HG03469 (cell line): ENCODE measurements around the gene SIRT3.

Experiments used
- ATAC-seq: cut with Tn5 transposase; IDR thresholded peaks from one replicate; pipeline ENCODE4 v1.9.1; 2021; ENCODE audit warnings: mild to moderate bottlenecking, moderate library complexity, moderate number of reproducible peaks; ENCODE audit not compliant: unreplicated experiment

The SIRT3 gene

GRCh38 chr11:217704-218103 is 18.4 kb downstream of the SIRT3 start:
- no peak for ATAC-seq

GRCh38 chr11:216081-216974 is 19.8 kb downstream of the SIRT3 start:
- no peak for ATAC-seq

GRCh38 chr11:215581-216037 is 20.5 kb downstream of the SIRT3 start:
- no peak for ATAC-seq

GRCh38 chr11:214083-214482 is 22.1 kb downstream of the SIRT3 start:
- no peak for ATAC-seq

- no peak for ATAC-seq
Measured at GRCh38 chr11:213111-213510, 23.0 kb downstream of the SIRT3 start.

GRCh38 chr11:212150-213100 is 23.7 kb downstream of the SIRT3 start:
- no peak for ATAC-seq

- ATAC-seq, result no peak
Measured at GRCh38 chr11:211741-212140, 24.4 kb downstream of the SIRT3 start.

- ATAC-seq, result no peak
Measured at GRCh38 chr11:211295-211694, 24.8 kb downstream of the SIRT3 start.

GRCh38 chr11:210803-211180 is 25.4 kb downstream of the SIRT3 start:
- no peak for ATAC-seq

GRCh38 chr11:210122-210802 is 25.9 kb downstream of the SIRT3 start:
- ATAC-seq, result no peak

- ATAC-seq, result no peak
Measured at GRCh38 chr11:209275-210121, 26.6 kb downstream of the SIRT3 start.

- ATAC-seq, result no peak
Measured at GRCh38 chr11:208917-209260, 27.3 kb downstream of the SIRT3 start.

GRCh38 chr11:208181-208916 is 27.8 kb downstream of the SIRT3 start:
- no peak for ATAC-seq

GRCh38 chr11:207863-208180 is 28.3 kb downstream of the SIRT3 start:
- ATAC-seq, result no peak

GRCh38 chr11:207208-207862 is 28.8 kb downstream of the SIRT3 start, which contains the start of the genes BET1L and RIC8A:
Gene BET1L (minus strand): TSS chr11:207399. CDS start chr11:207321, 78 bp downstream.
Gene RIC8A (plus strand): TSS chr11:207708. CDS start chr11:208855, 1,147 bp downstream.
- peak; percentile 55 for ATAC-seq

- no peak for ATAC-seq
Measured at GRCh38 chr11:206526-207207, 29.5 kb downstream of the SIRT3 start.

- no peak for ATAC-seq
Measured at GRCh38 chr11:206002-206384, 30.1 kb downstream of the SIRT3 start.

GRCh38 chr11:205221-206001 is 30.7 kb downstream of the SIRT3 start:
- no peak for ATAC-seq
